GM12892 (cell line): ENCODE data around the gene FNDC1.

Experiments
- POLR2A ChIP-seq: IDR thresholded peaks from 2 replicates; pipeline ENCODE4 v1.6.1; 2011; ENCODE audit warnings: low read depth, low read length, control low read depth
- POLR2AphosphoS5 ChIP-seq: IDR thresholded peaks from 2 replicates; pipeline ENCODE4 v1.6.1; 2011; ENCODE audit warnings: low read depth, low read length, control low read depth
- TAF1 ChIP-seq: IDR thresholded peaks from 2 replicates; pipeline ENCODE4 v1.6.1; 2011; ENCODE audit warnings: low read depth, mild to moderate bottlenecking, control low read depth, low read length, borderline replicate concordance

- TF ChIP-seq POLR2A (no peak), POLR2AphosphoS5 (no peak), TAF1 (no peak)
Measured at GRCh38 chr6:159181914-159182313, 12.7 kb downstream of the FNDC1 start.
